Measurements from ENCODE around the gene BOLA3.

- TF ChIP-seq TAF1 (conservative IDR thresholded peaks at IDR 0.05) (peak; percentile 43), NR2F2 (IDR thresholded peaks at IDR 0.05) (no peak), GABPA (IDR thresholded peaks at IDR 0.05 in 1 of 2, conservative IDR thresholded peaks at IDR 0.05 in 1 of 2) (no peak), ZBTB33 (IDR thresholded peaks at IDR 0.05) (no peak), RAD21 (IDR thresholded peaks at IDR 0.05) (no peak), YY1 (IDR thresholded peaks at IDR 0.05) (no peak), FOXA1 (IDR thresholded peaks at IDR 0.05) (no peak)
- TF ChIP-seq, protein P1, sequence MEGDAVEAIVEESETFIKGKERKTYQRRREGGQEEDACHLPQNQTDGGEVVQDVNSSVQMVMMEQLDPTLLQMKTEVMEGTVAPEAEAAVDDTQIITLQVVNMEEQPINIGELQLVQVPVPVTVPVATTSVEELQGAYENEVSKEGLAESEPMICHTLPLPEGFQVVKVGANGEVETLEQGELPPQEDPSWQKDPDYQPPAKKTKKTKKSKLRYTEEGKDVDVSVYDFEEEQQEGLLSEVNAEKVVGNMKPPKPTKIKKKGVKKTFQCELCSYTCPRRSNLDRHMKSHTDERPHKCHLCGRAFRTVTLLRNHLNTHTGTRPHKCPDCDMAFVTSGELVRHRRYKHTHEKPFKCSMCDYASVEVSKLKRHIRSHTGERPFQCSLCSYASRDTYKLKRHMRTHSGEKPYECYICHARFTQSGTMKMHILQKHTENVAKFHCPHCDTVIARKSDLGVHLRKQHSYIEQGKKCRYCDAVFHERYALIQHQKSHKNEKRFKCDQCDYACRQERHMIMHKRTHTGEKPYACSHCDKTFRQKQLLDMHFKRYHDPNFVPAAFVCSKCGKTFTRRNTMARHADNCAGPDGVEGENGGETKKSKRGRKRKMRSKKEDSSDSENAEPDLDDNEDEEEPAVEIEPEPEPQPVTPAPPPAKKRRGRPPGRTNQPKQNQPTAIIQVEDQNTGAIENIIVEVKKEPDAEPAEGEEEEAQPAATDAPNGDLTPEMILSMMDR (IDR thresholded peaks at IDR 0.05; ENCODE audit: low read depth, low read length, missing input control), result peak; percentile 5
- TF ChIP-seq, protein P2, sequence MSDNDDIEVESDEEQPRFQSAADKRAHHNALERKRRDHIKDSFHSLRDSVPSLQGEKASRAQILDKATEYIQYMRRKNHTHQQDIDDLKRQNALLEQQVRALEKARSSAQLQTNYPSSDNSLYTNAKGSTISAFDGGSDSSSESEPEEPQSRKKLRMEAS (IDR thresholded peaks at IDR 0.05), result no peak
- TF ChIP-seq, protein P3, sequence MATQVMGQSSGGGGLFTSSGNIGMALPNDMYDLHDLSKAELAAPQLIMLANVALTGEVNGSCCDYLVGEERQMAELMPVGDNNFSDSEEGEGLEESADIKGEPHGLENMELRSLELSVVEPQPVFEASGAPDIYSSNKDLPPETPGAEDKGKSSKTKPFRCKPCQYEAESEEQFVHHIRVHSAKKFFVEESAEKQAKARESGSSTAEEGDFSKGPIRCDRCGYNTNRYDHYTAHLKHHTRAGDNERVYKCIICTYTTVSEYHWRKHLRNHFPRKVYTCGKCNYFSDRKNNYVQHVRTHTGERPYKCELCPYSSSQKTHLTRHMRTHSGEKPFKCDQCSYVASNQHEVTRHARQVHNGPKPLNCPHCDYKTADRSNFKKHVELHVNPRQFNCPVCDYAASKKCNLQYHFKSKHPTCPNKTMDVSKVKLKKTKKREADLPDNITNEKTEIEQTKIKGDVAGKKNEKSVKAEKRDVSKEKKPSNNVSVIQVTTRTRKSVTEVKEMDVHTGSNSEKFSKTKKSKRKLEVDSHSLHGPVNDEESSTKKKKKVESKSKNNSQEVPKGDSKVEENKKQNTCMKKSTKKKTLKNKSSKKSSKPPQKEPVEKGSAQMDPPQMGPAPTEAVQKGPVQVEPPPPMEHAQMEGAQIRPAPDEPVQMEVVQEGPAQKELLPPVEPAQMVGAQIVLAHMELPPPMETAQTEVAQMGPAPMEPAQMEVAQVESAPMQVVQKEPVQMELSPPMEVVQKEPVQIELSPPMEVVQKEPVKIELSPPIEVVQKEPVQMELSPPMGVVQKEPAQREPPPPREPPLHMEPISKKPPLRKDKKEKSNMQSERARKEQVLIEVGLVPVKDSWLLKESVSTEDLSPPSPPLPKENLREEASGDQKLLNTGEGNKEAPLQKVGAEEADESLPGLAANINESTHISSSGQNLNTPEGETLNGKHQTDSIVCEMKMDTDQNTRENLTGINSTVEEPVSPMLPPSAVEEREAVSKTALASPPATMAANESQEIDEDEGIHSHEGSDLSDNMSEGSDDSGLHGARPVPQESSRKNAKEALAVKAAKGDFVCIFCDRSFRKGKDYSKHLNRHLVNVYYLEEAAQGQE (IDR thresholded peaks at IDR 0.05), result peak; percentile 41
These were observed 31.6 kb upstream of the BOLA3 start for GRCh38 chr2:74179063-74179865.

All from liver (tissue), 3 donors.